Measurements from ENCODE around the gene HPGDS. TPM values are rescaled to one million over a fixed set of nuclear protein-coding genes. Genes with fewer than 3 reads are reported as not detected.
"Not testable (repeated sequence)": the region's sequence is repeated elsewhere in the genome, so short reads cannot be mapped to it uniquely, and the experiment has no call there.

HPGDS gene
- total and polyA plus RNA-seq, 2 donors (not counting 1 experiment from before 2014, with no cell fraction given), result not detected

DNA sequence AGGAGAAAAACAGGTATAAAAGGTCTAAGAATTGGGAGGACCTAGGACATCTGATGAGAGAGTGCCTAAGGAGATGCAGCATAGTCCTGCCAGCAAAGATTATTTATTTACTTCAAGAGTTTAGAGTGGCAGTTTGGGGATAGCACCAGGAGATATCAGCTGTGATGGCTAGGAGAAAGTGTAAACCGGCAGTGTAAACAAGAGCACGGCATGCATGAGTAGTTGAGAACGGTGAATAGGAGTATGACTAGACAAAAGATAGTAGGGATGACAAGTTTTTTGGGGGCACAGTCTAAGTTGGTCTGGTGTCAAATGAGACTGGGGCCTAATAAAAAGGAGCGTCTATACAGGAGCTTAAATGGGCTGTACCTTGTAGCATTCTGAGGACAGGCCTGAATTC lies 48.7 kb downstream of the HPGDS start:
- H4K20me1 ChIP-seq (ENCODE audit: control insufficient read depth, insufficient read depth, low read length, poor library complexity, severe bottlenecking); H3K9me3 Mint-ChIP-seq (ENCODE audit: insufficient read depth); H3K27ac ChIP-seq (ENCODE audit: low read length in 2 of 2); POLR2A ChIA-PET; H3K4me3 Mint-ChIP-seq; H3K79me2 ChIP-seq (ENCODE audit: control insufficient read depth, insufficient read depth, low read length); H3K27ac Mint-ChIP-seq; H3K27me3 Mint-ChIP-seq; H3K36me3 ChIP-seq (replicated peaks in 1 of 2; ENCODE audit: control extremely low read depth in 1 of 2, control insufficient read depth in 1 of 2, extremely low read depth in 1 of 2, insufficient read depth in 2 of 2, low read length in 1 of 2); H3K27me3 ChIP-seq (replicated peaks in 1 of 4; ENCODE audit: control extremely low read depth in 1 of 4, control insufficient read depth in 3 of 4, insufficient read depth in 4 of 4, low read length in 3 of 4); DNase-seq; H3K9me3 ChIP-seq (ENCODE audit: control extremely low read depth in 1 of 3, control insufficient read depth in 2 of 3, insufficient read depth in 1 of 3, low read length in 2 of 3); CTCF ChIA-PET; H3K4me1 ChIP-seq (ENCODE audit: control insufficient read depth in 2 of 2, insufficient read depth in 2 of 2, low read length in 2 of 2); intact Hi-C loops (cut with micrococcal nuclease); H3K4me3 ChIP-seq (ENCODE audit: control extremely low read depth in 1 of 5, extremely low read depth in 1 of 5, insufficient read depth in 1 of 5, low read depth in 2 of 5, low read length in 4 of 5); ATAC-seq (ENCODE audit: low read depth); H3K4me1 Mint-ChIP-seq; H2AFZ ChIP-seq (ENCODE audit: insufficient read depth, low read depth, low read length, poor library complexity, severe bottlenecking); H3K9ac ChIP-seq (ENCODE audit: low read length); H3K4me2 ChIP-seq (replicated peaks; ENCODE audit: low read depth, low read length, poor library complexity, severe bottlenecking): not testable (repeated sequence)
- 86% methylated on average over 2 of the region's 4 CpGs for WGBS (ENCODE audit: insufficient coverage)

DNA sequence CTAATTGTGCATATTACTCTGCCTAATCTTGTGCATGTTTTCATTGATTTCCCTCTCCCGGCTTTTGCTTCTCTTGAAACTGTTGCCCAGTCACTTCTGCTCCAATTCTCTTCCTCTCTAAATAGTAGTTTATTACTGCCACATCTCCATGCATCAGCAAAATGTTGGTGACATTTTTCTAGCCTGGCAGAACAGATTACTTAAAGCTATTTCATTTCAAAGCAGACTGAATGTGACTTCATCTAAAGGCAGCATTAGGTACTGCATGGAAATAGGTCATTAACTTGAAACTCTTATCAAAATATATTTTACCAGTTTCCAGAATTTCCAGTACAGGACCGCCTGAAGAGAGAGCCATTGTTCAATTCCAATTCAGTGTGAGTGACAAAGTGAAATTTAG lies 52.4 kb downstream of the HPGDS start:
- Histone ChIP-seq H3K27ac (ENCODE audit: low read length in 2 of 2) (no peak overlapping the region), H3K36me3 (replicated peaks in 1 of 2; ENCODE audit: control extremely low read depth in 1 of 2, control insufficient read depth in 1 of 2, extremely low read depth in 1 of 2, insufficient read depth in 2 of 2, low read length in 1 of 2) (peaks cover 3 to 11% of the 10 kb centered on the region in 2 experiments), H3K27me3 (replicated peaks in 1 of 4; ENCODE audit: control extremely low read depth in 1 of 4, control insufficient read depth in 3 of 4, insufficient read depth in 4 of 4, low read length in 3 of 4) (no peaks in the 10 kb centered on the region), H3K4me2 (replicated peaks; ENCODE audit: low read depth, low read length, poor library complexity, severe bottlenecking) (no peak overlapping the region), H3K4me1 (ENCODE audit: control insufficient read depth in 2 of 2, insufficient read depth in 2 of 2, low read length in 2 of 2) (no peaks in the 10 kb centered on the region), H3K4me3 (ENCODE audit: control extremely low read depth in 1 of 5, extremely low read depth in 1 of 5, insufficient read depth in 1 of 5, low read depth in 2 of 5, low read length in 4 of 5) (no peak overlapping the region), H3K9me3 (ENCODE audit: control extremely low read depth in 1 of 3, control insufficient read depth in 2 of 3, insufficient read depth in 1 of 3, low read length in 2 of 3) (no peaks in the 10 kb centered on the region), H4K20me1 (ENCODE audit: control insufficient read depth, insufficient read depth, low read length, poor library complexity, severe bottlenecking) (no peaks in the 10 kb centered on the region), H2AFZ (ENCODE audit: insufficient read depth, low read depth, low read length, poor library complexity, severe bottlenecking) (no peak overlapping the region), H3K79me2 (ENCODE audit: control insufficient read depth, insufficient read depth, low read length) (no peaks in the 10 kb centered on the region), H3K9ac (ENCODE audit: low read length) (no peak overlapping the region)
- DNase-seq (no peak), ATAC-seq (ENCODE audit: low read depth) (no peak)
- no peaks in the 10 kb centered on the region for H3K9me3 Mint-ChIP-seq (ENCODE audit: insufficient read depth)
- intact Hi-C loops (cut with micrococcal nuclease), result loop anchor here (2.0 kb wide), 1 partner anchor 13 kb away; no protein-coding TSS in a partner anchor
- POLR2A ChIA-PET, result no interaction called here
- no peaks in the 10 kb centered on the region for H3K27me3 Mint-ChIP-seq
- WGBS (ENCODE audit: insufficient coverage), result 100% methylated on average over 1 of the region's 2 CpGs
- H3K4me3 Mint-ChIP-seq, result no peak overlapping the region
- H3K4me1 Mint-ChIP-seq, result no peaks in the 10 kb centered on the region
- no peak overlapping the region for H3K27ac Mint-ChIP-seq
- no peak for TF ChIP-seq EZH2 (IDR thresholded peaks at IDR 0.05; ENCODE audit: borderline replicate concordance, insufficient read depth, low read depth, low read length, poor library complexity, severe bottlenecking)
- TF ChIP-seq, protein P1, sequence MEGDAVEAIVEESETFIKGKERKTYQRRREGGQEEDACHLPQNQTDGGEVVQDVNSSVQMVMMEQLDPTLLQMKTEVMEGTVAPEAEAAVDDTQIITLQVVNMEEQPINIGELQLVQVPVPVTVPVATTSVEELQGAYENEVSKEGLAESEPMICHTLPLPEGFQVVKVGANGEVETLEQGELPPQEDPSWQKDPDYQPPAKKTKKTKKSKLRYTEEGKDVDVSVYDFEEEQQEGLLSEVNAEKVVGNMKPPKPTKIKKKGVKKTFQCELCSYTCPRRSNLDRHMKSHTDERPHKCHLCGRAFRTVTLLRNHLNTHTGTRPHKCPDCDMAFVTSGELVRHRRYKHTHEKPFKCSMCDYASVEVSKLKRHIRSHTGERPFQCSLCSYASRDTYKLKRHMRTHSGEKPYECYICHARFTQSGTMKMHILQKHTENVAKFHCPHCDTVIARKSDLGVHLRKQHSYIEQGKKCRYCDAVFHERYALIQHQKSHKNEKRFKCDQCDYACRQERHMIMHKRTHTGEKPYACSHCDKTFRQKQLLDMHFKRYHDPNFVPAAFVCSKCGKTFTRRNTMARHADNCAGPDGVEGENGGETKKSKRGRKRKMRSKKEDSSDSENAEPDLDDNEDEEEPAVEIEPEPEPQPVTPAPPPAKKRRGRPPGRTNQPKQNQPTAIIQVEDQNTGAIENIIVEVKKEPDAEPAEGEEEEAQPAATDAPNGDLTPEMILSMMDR (IDR thresholded peaks at IDR 0.05), result no peak
- CTCF ChIA-PET, result no interaction called here

Measured in B cell (primary cell).